WI38 (cell line): ENCODE results near the gene ZMYND8.
"Not testable (repeated sequence)": the region's sequence is repeated elsewhere in the genome, so short reads cannot be mapped to it uniquely, and the experiment has no call there.

Source experiments
- H3K4me3 ChIP-seq: 2 replicates; pipeline ENCODE4 v1.5.1; 2011; ENCODE audit warnings: low read depth, mild to moderate bottlenecking, control low read depth, low read length
- TF ChIP-seq, protein P1 (sequence below): IDR thresholded peaks from 2 replicates; pipeline ENCODE4 v1.5.1; 2012; ENCODE audit warnings: low read depth, mild to moderate bottlenecking, control low read depth, low read length

ZMYND8 gene

DNA sequence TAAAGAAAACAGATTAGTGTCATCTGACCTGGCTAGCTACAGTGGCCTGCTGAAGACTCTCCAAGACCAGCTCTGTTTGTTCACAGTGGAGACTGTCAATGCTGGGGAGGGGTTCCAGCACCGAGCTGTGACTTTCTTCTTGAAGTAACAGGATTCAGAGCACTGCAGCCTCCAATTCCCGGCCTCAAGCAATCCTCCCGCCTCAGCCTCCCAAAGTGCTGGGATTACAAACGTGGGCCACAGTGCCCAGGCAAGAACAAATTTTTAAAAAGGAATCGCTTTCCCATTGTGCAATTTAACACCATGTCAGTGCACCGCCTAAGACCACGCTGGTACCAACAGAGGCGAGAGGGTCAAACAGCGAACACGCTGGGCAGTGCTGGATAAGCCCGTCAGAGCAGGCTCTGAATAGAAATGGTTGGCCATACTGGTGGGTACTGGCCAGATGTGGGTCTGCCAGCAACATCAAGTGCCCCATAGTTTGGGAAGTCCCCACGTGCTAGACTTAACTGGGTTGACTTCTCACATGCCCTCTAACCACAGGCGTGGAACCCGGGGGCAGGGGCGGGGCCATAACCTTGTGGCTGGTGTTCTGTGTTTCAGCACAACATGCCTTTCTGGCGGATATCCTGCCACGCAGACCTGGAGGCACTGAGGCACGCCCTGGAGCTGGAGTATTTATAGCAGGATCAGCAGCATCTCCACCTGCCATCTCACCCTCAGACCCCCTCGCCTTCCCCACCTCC, 168.9 kb downstream of the ZMYND8 start:
- no peak overlapping the region for H3K4me3 ChIP-seq

DNA sequence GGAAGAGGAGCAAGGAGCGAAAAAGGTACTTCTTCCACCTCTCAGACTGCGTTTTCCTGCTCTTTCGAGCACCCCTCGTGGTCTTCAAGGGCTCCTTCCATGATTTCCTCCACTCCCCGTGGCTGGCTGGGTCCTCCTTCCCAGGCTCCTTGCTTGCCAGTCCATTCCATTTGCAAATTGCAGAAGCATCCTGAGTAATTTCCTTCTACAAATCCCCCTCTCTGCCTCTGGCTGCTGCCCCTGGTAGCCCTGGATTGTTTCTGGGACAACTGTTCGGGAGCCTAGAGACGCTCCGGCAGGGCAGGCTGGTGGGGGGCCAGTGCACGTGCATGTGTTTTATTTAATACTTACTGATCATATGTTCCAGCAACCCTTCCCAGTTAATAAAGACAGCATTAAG, 173.1 kb downstream of the ZMYND8 start:
- H3K4me3 ChIP-seq, result no peak overlapping the region
- TF ChIP-seq, protein P1, sequence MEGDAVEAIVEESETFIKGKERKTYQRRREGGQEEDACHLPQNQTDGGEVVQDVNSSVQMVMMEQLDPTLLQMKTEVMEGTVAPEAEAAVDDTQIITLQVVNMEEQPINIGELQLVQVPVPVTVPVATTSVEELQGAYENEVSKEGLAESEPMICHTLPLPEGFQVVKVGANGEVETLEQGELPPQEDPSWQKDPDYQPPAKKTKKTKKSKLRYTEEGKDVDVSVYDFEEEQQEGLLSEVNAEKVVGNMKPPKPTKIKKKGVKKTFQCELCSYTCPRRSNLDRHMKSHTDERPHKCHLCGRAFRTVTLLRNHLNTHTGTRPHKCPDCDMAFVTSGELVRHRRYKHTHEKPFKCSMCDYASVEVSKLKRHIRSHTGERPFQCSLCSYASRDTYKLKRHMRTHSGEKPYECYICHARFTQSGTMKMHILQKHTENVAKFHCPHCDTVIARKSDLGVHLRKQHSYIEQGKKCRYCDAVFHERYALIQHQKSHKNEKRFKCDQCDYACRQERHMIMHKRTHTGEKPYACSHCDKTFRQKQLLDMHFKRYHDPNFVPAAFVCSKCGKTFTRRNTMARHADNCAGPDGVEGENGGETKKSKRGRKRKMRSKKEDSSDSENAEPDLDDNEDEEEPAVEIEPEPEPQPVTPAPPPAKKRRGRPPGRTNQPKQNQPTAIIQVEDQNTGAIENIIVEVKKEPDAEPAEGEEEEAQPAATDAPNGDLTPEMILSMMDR, result no peak

More for the DNA sequence above, 168.9 kb downstream of the ZMYND8 start:
- TF ChIP-seq, protein P1, result no peak

DNA sequence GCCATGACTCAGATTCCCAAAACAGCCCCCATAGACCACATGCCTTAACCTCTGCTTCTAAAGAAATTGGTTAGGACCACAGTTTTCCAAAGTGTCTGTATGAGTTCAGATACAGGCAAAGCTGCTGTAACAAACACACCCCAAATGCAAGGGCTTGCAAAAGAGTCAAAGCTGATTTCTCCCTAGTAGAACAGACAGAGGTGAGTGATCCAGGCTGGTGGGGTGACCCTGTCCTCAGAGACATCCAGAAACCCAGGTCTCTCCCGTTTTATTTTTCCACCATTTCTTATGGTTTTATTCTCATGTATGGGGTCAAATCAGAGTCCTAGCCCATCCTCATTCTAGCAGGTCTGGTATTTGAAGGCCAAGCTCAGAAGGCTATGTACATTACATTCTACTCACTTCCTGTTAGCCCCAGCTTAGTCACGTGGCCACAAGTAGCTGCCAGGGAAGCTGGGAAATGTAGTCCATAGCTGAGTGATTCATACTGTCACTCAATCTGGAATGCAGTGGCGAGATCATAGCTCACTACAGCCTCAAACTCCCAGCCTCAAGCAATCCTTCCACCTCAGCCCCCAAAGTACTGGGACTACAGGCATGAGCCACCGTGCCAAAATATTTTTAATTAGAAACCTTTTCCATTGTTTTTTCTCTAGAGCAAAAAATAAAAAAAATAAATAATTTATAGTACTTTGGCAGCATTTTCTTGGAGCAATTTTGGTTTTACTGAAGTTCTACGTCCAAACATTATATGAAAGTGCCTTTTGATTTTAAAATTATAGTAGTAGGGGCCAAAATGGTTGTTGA, 175.2 kb downstream of the ZMYND8 start:
- H3K4me3 ChIP-seq, result no peak overlapping the region
- TF ChIP-seq, protein P1, result no peak

DNA sequence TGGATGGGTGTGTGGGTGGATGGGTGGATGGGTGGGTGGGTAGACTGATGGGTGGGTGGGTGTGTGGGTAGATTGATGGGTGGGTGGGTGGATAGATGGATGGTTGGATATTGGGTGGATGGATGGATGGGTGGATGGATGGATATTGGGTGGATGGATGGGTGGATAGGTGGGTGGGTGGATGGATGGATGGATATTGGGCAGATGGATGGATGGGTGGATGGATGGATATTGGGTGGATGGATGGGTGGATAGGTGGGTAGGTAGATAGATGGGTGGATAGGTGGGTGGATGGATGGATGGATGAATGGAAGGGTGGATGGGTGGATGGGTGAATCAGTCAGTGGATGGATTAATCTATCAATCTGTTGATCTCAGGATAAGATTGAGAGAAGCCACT, 177.2 kb downstream of the ZMYND8 start:
- no peak overlapping the region for H3K4me3 ChIP-seq
- TF ChIP-seq, protein P1, result no peak

DNA sequence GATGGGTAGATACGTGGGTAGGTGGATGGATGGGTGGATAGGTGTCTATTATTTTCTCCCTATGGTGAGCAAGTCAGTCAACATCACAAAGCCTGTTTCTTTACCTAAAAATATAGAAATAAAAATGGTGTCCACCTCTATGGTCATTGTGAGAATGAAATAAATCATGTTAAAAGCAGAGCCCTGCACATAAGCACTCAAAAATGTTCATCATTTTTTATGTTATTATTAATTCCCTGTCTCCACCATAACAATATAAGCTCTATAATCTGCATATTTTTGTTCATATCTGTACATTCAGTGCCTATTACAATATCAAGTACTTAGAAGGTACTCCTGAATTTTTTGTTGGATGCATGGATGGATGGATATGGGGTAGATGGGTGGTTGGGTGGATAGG, 177.6 kb downstream of the ZMYND8 start:
- TF ChIP-seq, protein P1, result no peak
- H3K4me3 ChIP-seq, result no peak overlapping the region

DNA sequence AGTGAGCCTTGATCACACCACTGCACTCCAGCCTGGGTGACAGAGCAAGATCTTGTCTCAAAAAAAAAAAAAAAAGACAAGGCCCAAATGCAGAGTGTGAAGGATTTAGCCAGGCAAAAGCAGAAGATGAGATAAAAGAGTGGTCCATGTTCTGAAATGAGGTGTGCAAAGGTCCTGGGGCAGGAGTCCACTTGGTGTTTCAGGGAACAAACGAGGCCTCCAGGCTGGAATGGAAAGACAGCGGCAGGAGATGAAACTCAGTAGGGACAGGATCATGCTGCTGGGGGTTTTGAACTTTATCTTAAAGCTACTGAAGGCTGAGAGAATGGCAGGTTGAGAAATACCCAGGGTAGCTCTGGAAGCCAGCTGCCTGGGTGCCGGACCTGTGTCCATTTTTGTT, 178.2 kb downstream of the ZMYND8 start:
- no peak overlapping the region for H3K4me3 ChIP-seq
- TF ChIP-seq, protein P1, result no peak

DNA sequence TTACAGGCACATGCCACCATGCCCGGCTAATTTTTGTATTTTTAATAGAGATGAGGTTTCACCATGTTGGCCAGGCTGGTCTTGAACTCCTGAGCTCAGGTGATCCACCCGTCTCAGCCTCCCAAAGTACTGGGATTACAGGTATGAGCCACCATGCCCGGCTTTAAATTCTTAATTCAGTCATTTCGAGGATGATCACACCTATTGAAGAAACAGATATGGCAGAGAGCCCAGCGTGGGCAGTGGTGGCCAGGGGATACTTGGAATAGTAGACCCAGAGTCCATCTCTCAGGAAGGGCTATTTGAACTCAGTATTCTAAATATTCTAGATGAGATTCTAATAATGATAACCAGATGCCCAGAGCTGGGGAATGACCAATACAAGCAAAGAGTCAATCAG, 180.3 kb downstream of the ZMYND8 start:
- not testable (repeated sequence) for H3K4me3 ChIP-seq
